ENCODE data around the gene NACC2. TPM values are rescaled to one million over a fixed set of nuclear protein-coding genes. Genes with fewer than 3 reads are reported as not detected.

Gene NACC2
- total RNA-seq, 1 experiment from 2014 or later, result 24.8 TPM

DNA sequence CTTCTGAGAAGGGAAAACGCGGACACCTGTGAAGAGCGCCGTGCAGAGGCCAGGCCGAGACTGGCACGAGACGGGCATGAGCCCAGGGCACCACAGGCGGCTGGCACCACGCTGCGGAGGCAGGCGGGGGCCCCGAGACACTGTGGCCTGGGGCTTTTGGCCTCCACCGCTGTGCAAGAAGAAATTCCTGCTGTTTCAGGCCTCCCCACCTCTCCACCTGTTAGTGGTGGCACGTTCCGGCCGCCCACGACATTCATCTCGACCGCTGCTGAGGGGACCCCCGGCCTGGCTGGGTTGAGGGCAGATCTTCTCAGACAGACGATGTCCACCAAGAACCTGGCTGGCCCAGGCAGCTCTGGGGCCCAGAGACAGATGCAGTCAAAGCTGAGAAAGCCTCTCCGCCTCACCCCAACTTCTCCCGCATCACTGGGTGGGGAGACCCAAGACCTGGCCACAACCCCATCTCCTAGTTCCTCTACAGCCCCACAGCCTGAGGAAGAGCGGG is 11.5 kb downstream of the NACC2 start:
- Mint-ChIP-seq H3K4me3 (ENCODE audit: low read depth, unreplicated experiment) (no peak overlapping the region), H3K4me1 (ENCODE audit: low read depth, unreplicated experiment) (no peaks in the 10 kb centered on the region), H3K9me3 (ENCODE audit: low read depth, unreplicated experiment) (no peaks in the 10 kb centered on the region), H3K36me3 (ENCODE audit: insufficient read depth, unreplicated experiment) (peaks cover 6% of the 10 kb centered on the region), H3K27ac (ENCODE audit: unreplicated experiment) (no peak overlapping the region), H3K27me3 (ENCODE audit: unreplicated experiment) (no peaks in the 10 kb centered on the region)
- DNase-seq, result no peak
- no TSS peak for BruUV-seq (replicated peaks)
- intact Hi-C loops (cut with micrococcal nuclease; ENCODE audit: unreplicated experiment), result no loop called here
- TF ChIP-seq, protein P1, sequence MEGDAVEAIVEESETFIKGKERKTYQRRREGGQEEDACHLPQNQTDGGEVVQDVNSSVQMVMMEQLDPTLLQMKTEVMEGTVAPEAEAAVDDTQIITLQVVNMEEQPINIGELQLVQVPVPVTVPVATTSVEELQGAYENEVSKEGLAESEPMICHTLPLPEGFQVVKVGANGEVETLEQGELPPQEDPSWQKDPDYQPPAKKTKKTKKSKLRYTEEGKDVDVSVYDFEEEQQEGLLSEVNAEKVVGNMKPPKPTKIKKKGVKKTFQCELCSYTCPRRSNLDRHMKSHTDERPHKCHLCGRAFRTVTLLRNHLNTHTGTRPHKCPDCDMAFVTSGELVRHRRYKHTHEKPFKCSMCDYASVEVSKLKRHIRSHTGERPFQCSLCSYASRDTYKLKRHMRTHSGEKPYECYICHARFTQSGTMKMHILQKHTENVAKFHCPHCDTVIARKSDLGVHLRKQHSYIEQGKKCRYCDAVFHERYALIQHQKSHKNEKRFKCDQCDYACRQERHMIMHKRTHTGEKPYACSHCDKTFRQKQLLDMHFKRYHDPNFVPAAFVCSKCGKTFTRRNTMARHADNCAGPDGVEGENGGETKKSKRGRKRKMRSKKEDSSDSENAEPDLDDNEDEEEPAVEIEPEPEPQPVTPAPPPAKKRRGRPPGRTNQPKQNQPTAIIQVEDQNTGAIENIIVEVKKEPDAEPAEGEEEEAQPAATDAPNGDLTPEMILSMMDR (IDR thresholded peaks at IDR 0.05; ENCODE audit: unreplicated experiment), result no peak
- CTCF ChIA-PET, result no interaction called here

DNA sequence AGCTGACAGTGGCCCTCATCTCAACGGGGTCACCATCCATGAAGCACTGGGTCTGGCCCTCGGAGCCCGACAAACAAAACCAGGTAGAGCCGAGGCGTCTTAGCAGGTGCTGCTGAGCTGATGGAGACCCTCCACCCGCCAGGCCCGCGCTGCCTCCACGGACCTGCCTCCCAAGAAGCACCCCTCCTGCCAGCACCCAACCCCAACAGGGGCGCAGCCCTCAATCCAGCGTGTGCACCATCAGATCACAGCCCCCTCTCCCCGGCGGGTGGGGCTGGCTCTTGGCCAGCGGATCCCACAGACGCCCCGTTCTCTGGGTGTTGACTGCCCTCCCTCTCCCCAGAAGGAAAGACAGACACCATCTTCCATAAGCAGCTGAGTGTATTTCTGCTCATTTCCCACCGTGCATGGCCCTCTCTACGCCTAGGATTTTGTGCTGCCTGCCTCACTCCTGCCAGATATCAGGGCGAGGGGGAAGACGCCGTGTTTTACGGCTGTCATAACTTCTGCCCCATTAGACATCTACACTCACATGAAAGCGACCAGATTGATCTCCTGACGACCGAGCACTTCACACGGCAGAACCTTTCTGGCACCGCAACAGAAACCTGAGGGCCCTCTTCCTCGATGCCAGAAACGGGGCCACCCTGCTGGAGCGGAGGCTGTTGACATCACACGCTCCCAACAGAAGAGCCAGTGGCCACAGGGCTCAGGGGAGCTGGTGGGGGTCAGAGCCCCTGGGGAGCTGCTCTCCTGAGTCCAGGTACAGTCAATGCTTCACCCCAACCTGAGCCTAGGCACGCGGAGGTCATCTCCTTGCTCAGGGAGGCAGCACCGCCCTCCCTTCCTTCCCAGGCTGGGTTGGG is 12.4 kb downstream of the NACC2 start:
- no peak overlapping the region for H3K27ac Mint-ChIP-seq (ENCODE audit: unreplicated experiment)
- H3K4me1 Mint-ChIP-seq (ENCODE audit: low read depth, unreplicated experiment), result no peaks in the 10 kb centered on the region
- H3K36me3 Mint-ChIP-seq (ENCODE audit: insufficient read depth, unreplicated experiment), result peaks cover 6% of the 10 kb centered on the region
- no peak overlapping the region for H3K4me3 Mint-ChIP-seq (ENCODE audit: low read depth, unreplicated experiment)
- BruUV-seq (replicated peaks), result no TSS peak
- no peaks in the 10 kb centered on the region for H3K27me3 Mint-ChIP-seq (ENCODE audit: unreplicated experiment)
- TF ChIP-seq, protein P1 (IDR thresholded peaks at IDR 0.05; ENCODE audit: unreplicated experiment), result no peak
- CTCF ChIA-PET, result no interaction called here
- H3K9me3 Mint-ChIP-seq (ENCODE audit: low read depth, unreplicated experiment), result no peaks in the 10 kb centered on the region
- intact Hi-C loops (cut with micrococcal nuclease; ENCODE audit: unreplicated experiment), result no loop called here
- no peak for DNase-seq

DNA sequence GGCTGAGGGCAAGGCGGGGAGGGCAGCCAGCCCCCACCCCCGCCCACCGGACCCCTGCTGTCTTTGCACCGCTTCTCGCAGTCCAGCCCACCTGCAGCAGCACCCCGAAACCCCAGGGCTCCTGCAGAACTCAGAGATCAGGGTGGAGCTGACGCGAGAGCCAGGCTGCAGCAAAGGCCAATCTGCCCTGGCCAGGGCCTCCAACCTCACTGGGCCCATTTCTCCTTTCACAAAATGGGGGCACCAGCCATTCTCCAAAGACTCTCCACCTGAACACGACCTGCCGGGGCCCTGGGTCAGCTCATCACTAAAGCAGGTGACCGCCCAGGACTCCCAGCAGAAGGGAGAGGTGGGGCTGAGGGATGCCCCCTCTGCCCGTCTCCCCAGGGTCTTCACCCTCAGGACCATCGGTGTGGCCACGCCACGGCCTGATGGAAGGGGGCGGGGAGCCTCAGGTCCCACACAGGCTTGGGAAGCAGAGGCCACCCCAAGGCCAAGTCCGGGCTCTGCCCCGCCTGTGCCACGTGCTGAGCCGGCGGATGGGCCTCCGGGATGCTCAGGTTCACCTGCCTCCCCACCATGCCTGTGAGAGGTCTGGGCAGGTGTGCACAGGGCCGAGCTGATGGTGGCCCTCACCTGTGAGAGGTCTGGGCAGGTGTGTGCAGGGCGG is 13.1 kb downstream of the NACC2 start:
- Mint-ChIP-seq H3K27ac (ENCODE audit: unreplicated experiment) (no peak overlapping the region), H3K4me3 (ENCODE audit: low read depth, unreplicated experiment) (no peak overlapping the region), H3K36me3 (ENCODE audit: insufficient read depth, unreplicated experiment) (peaks cover 6% of the 10 kb centered on the region), H3K9me3 (ENCODE audit: low read depth, unreplicated experiment) (no peaks in the 10 kb centered on the region), H3K4me1 (ENCODE audit: low read depth, unreplicated experiment) (no peaks in the 10 kb centered on the region), H3K27me3 (ENCODE audit: unreplicated experiment) (no peaks in the 10 kb centered on the region)
- TF ChIP-seq, protein P1 (IDR thresholded peaks at IDR 0.05; ENCODE audit: unreplicated experiment), result no peak
- BruUV-seq (replicated peaks), result no TSS peak
- DNase-seq, result no peak
- CTCF ChIA-PET, result no interaction called here
- intact Hi-C loops (cut with micrococcal nuclease; ENCODE audit: unreplicated experiment), result no loop called here

DNA sequence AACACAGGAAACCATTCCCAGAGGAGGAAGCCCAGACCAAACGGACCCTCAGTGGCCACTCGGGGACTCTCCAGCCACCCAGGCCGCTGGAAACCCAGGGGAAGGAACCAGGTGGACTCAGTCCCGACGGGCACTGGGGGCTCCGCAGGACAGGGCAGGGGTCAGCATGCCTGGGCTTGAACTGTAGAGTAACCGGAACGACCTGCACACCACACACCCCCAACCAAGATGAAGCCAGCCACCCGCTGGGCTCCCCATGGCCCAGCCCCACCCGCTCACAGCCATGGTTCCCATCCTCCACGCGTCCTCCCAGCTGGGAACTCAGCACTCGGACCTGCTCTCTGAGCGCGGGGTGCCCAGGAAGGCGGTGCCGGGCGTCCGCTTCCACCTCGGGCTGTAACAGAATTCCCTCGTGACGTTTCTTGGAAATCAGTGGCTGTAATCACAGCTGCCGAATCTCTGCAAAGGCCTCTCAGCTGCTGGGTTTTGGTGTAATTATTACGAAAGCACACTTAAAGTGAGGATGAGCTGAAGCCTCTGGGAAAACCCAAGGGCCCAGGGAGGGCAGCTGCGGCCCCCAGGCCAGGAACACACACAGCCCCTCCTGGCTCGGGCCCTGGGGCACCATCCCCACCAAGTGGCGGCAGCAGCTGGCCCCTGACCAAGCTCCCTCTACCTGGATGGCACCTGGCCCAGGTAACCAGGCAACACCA is 13.8 kb downstream of the NACC2 start:
- H3K27ac Mint-ChIP-seq (ENCODE audit: unreplicated experiment), result no peak overlapping the region
- CTCF ChIA-PET, result no interaction called here
- intact Hi-C loops (cut with micrococcal nuclease; ENCODE audit: unreplicated experiment), result no loop called here
- no peaks in the 10 kb centered on the region for H3K9me3 Mint-ChIP-seq (ENCODE audit: low read depth, unreplicated experiment)
- H3K27me3 Mint-ChIP-seq (ENCODE audit: unreplicated experiment), result no peaks in the 10 kb centered on the region
- BruUV-seq (replicated peaks), result no TSS peak
- peaks cover 9% of the 10 kb centered on the region for H3K36me3 Mint-ChIP-seq (ENCODE audit: insufficient read depth, unreplicated experiment)
- TF ChIP-seq, protein P1 (IDR thresholded peaks at IDR 0.05; ENCODE audit: unreplicated experiment), result no peak
- no peak for DNase-seq
- H3K4me3 Mint-ChIP-seq (ENCODE audit: low read depth, unreplicated experiment), result no peak overlapping the region
- H3K4me1 Mint-ChIP-seq (ENCODE audit: low read depth, unreplicated experiment), result no peaks in the 10 kb centered on the region

All from Calu3 (cell line).